OCI-M1 (cell line): ENCODE data around the gene ARL16.

Experiments
- DNase-seq: peaks from one replicate; lab custom pipeline; 2025; lab: John Stamatoyannopoulos, UW

The ARL16 gene, protein sequence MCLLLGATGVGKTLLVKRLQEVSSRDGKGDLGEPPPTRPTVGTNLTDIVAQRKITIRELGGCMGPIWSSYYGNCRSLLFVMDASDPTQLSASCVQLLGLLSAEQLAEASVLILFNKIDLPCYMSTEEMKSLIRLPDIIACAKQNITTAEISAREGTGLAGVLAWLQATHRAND

DNA sequence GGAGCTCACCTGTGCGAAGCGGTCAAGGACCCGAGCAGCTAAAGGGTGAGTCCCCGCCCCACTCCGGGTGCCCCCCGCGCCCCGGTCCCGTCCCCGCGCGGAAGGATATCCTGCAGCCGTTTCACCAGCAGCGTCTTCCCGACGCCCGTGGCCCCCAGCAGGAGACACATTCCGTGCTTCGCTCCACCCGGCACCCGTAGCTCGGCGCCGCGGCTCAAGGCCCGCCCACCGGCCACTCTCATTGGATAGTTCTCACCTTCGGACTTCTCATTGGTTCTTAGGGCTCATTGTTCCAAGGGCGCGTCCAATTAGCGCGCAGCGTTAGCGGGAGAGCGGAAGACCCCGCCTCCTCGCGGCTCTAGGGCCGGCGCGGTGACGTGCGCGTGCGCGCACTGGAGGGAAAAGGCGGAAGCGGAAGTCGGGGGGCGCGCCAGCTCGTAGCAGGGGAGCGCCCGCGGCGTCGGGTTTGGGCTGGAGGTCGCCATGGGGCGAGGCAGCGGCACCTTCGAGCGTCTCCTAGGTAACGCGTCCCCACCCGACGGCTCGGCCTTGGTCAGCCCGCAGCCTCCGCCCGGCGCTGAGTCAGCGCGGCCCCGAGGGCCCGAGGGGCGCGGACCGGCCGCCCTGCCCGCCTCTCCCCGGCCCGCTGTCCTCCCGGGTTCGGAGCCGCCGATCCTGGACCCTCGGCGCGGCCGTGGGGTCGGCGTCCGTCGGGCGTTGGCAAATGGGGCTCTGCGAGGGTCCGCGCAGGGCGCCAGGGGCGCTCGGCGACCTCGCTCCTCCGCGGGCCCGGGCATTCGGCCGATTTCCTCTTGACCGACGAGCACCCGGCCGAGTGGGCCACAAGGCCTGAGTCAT lies at the start of gene ARL16, which contains the start of gene HGS:
ARL16 (minus strand) TSS at position 214 of the 858 bp plus-strand sequence; CDS start at position 170, 44 bp downstream.
HGS (plus strand) TSS at position 428 of the 858 bp plus-strand sequence; CDS start at position 484, 56 bp downstream.
- DNase-seq, result peak; percentile 99

DNA sequence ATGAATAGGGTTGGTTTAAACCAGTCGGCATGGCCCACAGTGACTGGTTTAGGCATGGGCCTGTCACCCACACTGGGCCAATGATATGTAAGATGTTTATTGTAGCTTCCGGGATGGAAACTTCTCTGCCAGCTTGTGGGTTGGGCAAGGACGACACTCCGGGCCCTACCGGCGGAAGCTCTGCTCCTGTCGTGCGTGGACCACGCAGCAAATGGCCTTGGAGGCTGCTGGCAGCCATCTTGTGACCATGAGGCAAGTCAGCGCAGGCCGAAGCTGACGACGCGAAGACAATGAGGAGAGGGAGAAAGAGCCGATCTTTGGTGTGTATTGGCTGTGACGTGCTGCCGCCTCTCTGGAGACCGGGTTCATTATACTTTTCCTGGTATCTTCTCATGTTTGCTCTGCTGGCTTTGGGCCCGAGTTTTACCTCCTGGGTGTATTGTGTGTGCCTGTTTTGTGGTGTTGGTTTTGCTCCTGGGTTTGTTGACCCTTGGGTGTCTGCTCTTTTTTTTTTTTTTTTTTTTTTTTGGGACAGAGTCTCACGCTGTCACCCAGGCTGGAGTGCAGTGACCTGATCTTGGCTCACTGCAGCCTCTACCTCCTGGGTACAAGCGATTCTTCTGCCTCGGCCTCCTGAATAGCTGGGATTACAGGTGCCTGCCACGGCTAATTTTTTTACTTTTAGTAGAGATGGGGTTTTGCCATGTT lies 43.9 kb upstream of the ARL16 start:
- DNase-seq, result no peak

DNA sequence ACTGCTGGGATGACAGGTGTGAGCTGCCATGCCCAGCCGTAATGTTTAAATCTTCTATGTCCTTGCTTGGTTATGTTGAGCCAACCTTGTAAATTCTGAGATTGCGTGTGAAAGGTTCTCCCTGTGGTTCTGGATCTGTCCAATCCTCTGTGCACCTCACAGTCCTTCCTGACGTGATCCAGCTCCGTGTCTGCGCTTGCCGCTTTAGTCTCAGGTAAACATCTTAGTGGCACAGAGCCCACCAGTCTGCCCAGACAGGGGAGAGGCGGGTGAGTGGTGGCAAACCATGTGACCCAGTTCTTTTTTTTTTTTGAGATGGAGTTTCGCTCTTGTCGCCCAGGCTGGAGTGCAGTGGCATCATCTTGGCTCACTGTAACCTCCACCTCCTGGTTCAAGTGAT lies 42.4 kb upstream of the ARL16 start:
- DNase-seq, result no peak

DNA sequence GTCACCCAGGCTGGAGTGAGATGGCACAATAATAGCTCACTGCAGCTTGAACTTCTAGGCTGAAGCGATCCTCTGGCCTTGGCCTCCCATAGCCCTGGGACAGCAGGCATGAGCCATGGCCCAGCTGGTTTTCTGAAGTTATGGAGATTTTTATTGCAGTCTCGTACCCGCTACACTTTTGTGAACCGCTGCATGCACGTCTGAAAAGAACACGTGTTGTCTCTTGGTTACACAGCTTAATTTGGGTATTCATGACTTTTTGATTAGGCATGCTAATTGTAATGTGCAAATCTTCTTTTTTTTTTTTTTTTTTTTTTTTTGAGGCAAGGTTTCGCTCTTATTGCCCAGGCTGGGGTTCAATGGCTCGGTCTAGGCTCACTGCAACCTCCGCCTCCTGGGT lies 41.8 kb upstream of the ARL16 start:
- DNase-seq, result no peak

DNA sequence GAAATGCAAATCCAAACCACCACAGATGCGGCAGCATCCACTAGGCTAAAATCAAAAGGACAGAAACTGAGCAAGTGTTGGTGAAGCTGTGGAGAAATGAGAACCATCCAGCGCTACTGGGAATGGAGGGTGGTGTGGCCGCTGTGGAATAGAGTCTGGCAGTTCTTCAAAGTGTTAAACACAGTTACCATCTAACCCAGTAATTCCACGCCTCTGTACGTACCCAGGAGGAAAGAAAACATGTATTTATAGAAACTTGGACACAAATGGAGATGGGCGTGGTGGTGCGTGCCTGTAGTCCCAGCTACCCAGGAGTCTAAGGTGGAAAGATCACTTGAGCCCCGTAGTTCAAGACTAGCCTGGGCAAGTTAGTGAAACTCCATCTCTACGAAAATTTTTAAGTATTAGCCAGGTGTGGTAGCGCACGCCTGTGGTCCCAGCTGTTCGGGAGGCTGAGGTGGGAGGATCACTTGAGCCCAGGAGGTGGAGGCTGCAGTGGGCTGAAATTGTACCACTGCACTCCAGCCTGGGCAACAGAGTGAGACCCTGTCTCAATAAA lies 40.1 kb upstream of the ARL16 start:
- DNase-seq, result peak; percentile 11

DNA sequence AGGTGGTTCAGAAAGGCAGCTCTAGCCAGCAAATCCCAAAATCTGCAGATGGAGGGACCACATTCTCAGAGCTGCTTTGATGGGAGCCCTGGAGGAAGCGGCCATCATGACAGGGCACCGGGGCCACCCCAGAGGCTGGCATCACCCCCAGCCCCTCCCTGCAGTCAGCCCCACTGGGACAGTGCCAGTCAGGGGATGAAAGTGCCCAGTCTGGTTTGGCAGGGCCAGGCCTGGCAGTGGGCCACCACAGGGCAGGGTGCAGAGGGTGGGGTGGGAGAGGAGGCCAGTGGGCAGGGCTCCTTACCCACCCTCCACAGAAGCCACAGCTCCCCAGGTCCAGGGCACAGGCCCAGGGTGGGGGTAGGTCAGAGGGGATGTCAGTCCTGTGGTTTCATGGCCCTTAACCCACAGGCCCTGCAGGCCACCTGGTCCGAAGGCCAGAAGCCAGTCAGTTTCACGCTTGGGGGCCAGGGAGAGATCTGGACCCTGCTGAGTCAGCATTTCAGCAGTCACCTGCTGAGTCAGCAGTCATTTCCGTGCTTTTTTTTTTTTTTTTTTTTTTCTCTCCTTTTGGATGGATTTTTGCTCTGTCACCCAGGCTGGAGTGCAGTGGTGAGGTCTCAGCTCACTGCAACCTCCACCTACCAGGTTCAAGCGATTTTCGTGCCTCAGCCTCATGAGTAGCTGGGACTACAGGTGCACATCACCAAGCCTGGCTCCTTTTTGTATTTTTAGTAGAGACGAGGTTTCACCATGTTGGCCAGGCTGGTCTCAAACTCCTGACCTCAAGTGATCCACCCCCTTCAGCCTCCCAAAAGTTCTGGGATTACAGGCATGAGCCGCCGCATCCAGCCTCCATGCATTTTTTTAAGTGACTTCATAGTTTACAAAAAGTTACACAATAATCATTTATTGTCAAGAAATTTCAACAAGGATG lies 38.9 kb upstream of the ARL16 start:
- peak; percentile 64 for DNase-seq

DNA sequence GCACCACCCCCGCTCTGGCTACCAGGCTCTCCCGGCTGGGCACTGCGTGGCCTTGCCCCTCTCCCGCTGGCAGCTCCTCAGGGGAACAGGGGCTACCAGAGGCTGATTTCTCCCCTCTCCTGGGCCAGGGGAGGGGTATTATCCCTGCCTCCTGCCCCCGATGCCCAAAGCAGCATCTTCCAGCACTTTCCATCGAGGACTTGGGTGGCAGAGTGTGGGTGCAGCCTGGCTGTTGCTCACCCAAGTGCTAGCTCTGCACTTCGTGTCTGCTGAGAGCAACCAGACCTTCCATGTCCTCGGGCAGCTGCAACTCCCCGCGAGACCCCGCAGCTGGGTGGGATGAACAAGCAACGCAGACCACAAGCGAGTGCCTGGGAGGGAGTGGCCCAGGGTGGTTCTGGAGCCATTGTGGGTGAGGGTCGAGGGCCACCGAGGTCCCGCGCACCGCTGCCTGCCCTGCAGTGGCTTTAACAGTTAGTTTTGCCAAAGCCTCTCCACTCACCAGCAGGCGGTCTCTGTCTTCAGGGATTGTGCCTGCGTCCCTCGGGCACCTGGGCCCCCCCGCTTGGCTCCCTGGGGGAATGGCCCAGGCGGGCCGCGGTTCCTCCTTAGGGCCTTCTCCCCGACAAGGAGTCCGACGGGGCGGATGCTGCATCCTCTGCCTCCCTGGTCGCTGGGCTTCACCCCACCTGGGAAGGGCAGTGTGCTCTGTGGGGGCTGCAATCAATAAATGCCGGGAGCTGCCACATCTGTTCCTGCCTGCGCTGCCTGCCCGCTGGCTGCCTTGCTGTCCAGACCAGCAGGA lies 36.9 kb upstream of the ARL16 start:
- DNase-seq, result no peak

DNA sequence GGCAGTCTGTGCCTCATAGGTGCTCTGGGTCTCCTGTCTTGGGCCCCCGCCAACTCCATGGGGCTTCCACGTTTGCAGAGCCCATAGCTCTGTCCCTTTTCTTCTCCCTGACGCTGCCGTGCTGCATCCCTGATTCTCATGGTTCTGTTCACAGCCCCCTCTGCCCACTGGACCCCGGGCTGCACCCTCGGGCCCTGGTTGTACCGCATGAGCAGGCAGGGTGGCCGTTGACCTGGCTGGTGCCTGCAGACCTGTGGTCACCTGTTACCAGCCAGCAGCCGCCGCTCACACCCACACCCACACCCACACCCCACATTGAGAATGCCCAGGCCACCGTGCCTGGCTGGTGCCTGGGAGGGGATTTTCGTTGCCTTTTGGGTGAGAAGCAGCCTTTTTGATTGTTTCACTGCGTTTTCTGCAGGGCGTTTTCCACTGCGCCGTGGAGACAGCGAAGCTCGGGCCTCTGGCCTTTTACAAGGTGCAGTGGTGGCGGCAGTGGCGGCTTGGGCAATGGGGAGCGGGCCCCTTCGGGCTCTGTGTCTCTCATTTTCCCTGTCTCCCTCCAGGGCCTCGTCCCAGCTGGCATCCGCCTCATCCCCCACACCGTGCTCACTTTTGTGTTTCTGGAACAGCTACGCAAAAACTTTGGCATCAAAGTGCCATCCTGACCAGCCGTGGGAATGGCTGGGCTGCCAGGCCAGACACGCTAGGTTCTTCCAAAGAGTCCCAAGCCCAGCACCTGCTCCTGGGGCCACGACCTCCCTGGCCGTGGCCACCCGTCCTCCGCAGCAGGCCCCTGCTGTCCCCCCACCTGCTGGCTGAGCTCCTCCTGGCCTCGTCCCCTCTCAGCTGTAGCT lies 36.0 kb upstream of the ARL16 start:
- DNase-seq, result no peak

DNA sequence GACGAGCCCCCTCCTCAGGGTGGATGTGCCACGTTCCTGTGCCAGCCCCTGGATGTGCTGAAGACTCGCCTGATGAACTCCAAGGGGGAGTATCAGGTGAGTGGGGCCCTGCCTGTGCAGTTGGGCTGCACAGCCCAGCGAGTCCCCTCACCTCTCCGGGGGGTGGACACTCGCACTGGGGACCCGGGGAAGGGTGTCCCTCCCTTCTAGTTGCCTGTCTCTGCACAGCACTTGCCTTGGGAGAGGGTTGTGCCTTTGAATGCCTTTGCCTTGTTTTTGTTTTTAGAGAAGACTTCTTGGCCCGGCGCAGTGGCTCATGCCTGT lies 34.1 kb upstream of the ARL16 start:
- no peak for DNase-seq

DNA sequence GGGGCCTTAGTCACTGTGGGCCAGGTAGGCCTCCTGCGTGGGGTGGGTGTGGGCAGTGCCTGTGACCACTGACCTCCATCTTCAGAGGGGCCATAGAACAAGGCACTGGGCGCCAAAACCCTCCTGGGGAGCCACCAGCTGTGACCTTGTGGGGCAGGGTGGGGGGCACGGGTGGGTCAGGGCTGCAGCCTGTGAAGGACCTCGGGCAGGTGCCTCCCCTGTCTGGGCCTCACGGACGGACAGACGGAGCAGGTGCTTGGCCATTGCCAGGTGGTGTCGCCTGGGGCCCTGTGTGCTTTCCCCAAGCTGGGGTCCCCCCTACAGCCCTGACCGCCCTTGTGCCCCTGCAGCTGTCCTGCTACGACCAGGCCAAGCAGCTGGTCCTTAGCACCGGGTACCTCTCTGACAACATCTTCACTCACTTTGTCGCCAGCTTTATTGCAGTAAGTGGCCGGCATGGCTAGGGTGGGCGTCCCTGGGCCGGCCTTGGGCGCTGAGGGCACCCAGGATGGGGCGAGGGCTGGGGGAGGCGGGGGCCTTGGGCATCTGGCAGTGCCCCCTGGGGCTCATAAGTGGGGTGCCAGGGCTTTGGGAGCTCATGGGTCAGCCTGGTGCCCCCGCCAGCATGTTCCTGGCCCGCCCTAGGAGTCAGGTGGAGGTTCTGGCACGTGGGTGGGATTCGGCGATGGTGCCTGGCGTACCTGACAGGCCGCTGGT lies 33.6 kb upstream of the ARL16 start:
- no peak for DNase-seq

DNA sequence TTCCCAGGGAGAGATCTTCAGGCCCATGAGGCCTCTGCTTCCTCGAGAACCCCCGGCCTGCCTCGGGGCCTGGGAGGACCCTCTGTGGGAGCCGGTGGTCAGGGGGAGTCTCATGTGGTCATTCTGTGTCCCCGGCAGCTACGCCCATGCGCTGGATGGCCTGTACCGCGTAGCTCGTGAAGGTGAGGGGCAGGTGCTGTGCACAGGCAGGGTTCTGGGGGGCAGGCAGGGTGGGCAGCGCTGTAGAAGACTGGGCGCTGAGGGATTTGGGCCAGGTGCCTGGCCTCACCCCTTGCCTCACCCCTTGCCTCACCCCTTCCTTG lies 33.0 kb upstream of the ARL16 start:
- no peak for DNase-seq

DNA sequence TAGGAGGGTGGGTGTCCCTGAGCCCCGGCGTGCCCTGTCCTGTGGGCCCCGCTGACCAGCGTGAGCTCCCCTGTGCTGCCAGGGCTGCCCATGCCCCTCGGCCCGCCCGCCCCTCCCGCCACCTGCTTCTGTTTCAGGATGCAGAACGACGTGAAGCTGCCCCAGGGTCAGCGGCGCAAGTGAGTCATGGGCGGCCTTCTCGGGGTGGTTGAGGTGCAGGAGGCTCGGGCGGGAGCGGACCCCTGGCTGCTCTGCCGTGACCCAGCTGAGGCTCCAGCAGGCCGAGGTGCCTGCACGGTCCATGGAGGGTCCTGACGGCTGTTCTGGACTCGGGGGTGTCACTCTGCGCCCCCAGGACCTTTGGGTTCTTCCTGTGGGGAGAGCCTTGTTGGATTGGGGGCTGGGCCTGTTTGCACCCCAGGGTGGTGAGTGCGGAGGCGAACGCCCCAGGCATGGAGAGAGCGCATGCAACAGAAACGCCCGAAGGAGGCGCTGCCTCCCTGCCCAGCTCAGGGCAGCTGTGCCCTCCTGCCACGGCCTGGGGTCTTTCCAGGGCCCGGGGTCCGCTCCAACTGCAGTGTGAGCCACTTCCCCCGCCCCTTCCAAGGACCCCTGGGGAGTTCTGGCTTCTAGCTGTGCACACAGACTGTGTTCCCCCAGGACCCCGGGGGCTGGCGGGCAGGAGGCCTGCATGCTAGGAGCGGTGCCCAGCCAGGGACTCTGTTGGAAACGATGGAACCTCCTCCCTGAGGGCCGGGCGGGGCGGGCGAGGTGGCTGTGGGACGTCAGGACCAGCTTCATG lies 32.5 kb upstream of the ARL16 start:
- no peak for DNase-seq

DNA sequence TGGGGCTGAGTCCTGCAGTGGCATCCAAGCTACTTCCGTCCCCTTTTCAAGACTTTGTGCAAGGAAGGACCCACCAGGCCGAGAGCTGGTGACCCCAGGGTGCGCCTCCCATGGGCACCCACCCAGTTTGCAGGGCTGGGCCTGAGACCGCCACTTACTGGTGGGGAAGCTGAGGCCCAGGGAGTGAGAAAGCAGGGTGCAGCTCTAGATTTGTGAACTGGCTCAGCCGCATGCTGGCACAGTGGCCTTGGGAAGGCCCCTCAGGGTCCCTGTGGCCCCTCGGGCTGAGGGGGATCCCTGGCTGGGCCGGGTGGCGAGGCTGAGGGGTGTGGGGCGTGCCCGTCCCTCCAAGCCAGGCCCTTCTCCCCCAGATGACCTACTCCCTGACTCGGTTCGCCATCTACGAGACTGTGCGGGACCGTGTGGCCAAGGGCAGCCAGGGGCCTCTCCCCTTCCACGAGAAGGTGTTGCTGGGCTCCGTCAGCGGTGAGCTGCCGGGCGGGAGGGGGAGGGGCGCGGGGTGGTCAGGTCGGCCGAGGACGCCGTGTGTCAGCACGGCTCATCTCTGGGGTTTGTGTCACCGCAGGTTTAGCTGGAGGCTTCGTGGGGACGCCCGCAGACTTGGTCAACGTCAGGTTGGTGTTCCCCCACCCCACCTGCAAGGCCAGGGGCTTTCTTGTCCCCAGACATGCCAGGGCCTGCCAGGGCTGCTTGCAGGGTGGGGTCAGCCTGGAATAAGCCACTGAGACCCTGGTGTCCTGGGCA lies 31.7 kb upstream of the ARL16 start:
- DNase-seq, result no peak

DNA sequence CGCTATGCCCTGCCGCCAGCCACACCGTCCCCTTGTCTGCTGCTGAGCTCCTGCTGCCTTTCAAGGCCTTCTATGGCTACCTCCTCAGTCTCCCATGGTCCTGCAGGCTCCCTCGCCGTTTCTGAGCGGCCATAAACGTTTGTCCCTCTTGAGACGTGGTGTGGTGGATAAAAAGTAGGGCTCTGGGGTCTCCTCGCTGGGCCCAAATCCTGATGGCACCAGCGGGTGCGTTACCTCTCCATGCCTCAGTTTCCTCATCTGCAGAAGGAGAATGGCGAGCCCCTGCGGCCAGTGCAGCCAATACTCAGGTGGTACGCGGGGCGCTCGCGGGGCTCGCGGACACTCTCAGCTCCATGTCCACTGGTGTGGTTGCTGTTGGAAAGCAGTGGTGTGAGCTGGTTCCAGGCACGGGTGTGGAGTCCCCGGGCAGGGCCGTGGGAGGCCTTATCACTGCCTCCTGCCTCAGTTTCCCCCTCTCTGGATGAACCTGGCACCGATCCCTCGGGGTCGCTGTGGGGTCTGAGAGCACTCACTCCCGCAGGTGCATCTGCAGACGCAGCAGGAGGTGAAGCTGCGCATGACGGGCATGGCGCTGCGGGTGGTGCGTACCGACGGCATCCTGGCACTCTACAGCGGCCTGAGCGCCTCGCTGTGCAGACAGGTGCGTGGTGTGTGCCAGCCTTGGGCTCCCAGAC lies 31.0 kb upstream of the ARL16 start:
- DNase-seq, result no peak

DNA sequence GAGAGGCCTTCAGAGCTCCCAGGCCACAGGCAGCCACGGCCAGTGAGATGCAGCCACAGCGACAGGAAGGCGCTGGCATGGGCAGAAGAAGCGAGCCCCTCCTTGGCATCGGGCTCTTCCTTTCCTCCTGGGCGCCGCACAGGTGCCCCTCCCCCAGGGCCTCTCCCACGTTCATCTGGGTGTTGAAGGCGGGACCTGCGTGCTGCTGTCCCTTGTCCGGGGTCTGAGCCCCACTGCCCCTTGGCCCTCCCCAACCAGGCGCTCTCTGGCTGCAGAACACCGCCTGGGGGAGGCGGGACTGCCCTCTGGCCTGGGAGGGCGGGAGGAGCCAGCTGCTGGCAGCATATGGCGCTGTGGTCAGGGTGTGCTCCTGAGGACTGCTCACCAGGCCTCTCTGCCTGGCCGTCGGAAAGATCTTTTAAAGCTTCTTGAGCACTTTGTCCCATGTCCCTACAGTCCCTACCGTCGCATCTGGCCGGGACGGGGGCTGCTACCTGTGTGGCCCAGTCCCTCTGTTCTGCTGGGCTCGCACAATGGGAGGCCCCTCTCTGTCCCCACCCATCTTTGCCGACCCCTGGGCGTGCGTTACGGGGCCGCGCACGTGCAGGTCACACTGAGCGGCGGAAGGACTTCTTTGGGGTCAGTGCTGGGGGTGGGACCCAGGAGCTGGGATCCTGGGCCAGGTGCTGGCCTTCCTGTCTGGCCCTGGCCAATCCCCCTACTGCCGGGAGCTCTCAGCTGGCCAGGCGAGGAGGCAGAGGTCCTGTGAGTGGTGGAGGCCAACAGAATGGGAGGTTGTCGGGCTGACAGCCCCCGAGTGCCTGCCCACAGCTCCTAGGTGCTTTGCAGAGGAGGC lies 30.2 kb upstream of the ARL16 start:
- peak; percentile 18 for DNase-seq

DNA sequence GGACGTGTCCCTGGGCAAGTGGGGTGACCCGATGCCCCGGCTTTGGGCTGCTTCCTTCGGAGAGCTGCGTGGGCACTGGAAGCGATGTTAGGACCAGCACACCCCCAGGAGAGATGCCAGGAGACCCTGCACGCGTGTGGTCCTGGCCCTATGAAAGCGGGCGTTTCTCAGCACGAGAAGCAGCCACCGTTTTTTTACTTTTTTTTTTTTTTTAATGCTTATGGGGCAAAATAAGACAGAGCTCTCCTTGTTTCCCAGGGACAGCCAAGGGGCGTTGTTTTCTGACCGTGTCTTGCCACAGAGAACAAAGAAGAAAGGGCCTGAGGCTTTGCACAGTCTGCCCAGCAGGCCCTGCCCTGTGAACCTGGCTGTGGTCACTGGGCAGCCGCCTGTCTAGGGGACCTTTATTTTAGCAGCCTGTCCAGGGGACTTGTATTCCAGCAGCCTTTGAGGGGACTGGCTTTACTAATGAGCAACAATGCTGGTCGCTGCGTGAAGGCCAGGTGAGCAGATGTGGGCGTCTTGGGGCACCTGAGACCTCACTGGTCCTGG lies 29.5 kb upstream of the ARL16 start:
- peak; percentile 23 for DNase-seq
